HG02623 (cell line): ENCODE results near the gene ZMIZ2.
A peak's percentile ranks its signal among the peaks of the same experiment; 100 is the strongest.
"Not testable (repeated sequence)": the region's sequence is repeated elsewhere in the genome, so short reads cannot be mapped to it uniquely, and the experiment has no call there.

ENCODE experiments used
- ATAC-seq: cut with Tn5 transposase; IDR thresholded peaks from one replicate; pipeline ENCODE4 v1.9.1; 2021; ENCODE audit warnings: moderate library complexity; ENCODE audit not compliant: unreplicated experiment

Gene ZMIZ2

DNA sequence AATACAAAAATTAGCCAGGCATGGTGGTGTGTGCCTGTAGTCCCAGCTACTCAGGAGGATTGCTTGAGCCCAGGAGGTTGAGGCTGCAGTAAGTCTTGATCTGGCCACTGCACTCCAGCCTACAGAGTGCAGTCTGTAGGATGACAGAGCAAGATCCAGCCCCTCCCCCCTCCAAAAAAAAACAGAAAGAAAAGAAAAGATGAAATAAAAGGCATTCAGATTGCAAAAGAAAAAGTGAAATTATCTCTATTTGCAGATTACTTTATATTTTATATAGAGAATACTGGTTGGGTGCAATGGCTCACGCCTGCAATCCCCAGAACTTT, 20.7 kb upstream of the ZMIZ2 start:
- no peak for ATAC-seq

- ATAC-seq, result no peak
These were observed 18.6 kb upstream of the ZMIZ2 start for GRCh38 chr7:44729949-44730590.

DNA sequence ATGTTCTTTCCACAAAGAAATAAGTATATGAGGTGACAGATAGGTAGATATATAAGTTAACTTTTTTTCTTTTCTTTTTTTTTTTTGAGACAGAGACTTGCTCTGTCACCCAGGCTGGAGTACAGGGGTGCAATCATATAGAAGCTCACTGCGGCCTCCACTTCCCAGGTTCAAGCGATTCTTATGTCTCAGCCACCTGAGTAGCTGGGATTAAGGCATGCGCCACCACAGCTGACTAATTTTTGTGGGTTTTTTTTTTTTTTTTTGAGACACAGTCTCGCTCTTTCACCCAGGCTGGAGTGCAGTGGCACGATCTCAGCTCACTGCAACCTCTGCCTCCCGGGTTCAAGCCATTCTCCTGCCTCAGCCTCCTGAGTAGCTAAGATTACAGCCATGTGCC, 15.7 kb upstream of the ZMIZ2 start:
- ATAC-seq, result not testable (repeated sequence)

- ATAC-seq, result no peak
These were observed 14.8 kb upstream of the ZMIZ2 start for GRCh38 chr7:44733708-44734481.

DNA sequence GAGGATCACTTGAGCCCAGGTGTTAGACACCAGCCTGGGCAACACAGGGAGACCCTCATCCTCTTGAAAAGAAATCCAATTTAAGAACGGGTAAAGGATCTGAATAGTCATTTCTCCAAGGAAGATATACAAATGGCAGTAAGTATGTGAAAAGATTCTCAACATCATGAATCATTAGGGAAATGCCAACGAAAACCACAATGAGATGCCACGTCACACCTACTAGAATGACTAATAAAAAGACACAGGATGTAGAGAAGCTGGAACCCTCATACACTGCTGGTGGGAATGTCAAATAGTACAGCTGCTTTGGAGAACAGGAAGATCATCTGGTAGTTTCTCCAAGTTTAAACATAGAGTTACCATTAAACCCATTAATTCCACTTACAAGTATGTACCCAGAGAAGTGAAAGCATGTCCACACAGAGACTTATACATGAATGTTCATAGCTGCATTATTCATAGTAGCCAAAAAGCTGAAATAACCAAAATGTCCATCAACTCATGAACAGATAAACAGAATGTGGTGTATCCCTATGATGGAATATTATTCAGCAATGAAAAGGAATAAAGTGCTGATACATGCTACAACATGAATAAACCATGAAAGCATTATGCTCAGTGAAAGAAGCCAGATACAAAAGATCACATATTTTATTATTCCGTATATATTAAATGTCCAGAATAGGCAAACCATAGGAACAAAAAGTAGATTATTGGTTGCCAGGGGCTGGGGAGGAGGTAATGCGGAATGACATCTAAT, 13.1 kb upstream of the ZMIZ2 start:
- ATAC-seq, result peak; percentile 45

GRCh38 chr7:44736896-44737295, 11.8 kb upstream of the ZMIZ2 start:
- ATAC-seq, result no peak

- ATAC-seq, result no peak
These were observed 10.5 kb upstream of the ZMIZ2 start for GRCh38 chr7:44738051-44738723.

GRCh38 chr7:44738876-44739665, 9.6 kb upstream of the ZMIZ2 start:
- no peak for ATAC-seq

DNA sequence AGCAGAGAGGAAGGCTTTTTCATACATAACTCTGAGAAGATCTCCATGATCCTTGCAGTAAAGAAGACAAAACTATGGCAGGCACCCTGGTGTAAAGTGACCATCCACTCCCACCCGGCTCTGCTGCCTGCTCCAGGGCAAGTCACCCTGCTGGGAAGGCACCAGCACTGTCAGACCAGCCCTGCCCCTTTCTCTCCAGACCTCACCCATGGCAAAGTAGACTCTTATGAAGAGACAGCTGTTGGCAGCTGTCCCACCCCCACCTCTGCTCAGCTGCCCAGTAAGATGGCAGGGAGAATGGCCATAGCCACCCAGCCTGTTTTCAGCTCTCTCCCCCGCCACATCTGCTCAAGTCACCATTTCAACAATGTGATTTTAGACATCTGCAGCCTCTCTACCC, 8.6 kb upstream of the ZMIZ2 start:
- no peak for ATAC-seq

GRCh38 chr7:44743750-44744149, 4.9 kb upstream of the ZMIZ2 start:
- no peak for ATAC-seq

DNA sequence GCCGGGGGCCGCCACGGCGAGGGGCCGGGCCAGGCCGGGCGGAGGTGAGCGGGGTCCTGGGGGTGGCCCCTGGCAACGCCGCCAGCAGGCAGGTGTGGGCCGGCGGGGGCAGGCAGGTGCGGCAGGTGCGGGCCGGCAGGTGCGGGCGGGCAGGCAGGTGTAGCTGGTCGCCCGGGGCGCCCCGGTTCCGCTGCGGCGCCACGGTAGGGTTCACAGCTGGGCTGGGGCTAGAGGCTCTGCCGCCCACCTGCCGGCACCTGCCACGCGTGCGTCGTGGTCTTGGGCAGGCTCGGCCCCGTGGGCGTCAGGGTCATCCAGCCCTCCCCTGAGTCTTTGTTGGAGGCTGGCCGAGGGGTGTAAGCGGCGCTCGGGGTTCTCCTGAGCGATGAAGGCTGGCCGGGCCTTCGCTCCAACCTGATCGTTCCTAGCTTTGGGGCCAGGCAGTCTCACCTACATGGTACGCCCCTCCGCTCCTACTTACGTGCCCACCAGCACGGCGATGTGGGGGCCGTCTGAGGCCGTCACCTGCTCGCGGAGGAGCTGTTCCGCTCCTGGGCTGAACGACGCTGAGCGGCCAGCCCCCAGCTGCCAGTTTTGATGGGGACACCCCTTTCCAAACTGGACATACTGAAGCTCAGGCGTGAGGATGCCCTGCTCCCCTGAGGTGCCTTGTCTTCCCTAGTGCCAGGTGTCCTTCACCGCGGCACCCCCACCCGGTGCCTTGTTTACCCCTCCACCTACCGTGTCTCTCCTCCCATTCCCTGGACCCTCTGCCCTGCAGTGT, 493 bp downstream of the ZMIZ2 start:
- ATAC-seq, result peak; percentile 12

DNA sequence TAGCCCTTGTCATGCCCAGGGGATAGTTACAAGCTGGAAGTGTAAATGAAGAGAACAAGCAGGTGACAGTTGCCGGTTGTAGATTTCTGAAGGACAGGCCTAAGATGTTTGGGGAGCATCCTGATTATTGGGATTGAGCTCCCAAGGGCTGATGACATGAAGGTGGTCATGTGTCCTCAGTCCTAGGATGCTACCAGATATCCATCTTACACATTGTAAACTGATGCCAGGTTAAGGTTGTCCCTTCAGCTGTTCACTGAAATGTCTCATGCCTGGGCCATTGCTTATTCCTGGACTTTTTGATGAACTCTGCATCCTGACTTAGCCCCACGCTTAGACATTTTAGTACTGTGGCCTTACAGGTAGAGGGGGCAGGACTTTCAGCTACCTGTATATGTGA, 1.3 kb downstream of the ZMIZ2 start:
- no peak for ATAC-seq

DNA sequence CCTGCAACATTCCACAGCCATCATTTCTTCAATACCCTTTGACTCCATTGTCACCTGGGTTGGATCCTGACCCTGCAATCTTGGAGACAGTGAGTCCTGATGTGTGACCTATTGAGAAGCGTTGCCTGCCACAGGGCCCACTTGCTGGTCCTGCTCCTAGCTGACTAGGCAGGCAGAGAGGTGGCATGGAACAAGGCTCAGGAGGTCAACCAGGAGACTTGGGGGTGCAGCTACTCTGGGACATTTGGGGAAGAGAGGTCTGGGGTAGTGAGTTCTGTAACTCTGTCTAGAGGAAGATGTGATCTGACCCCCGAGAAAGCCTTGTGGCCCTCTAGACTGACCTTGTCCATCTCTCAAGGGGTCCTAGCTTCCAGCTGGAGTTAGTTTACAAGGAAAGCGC, 1.8 kb downstream of the ZMIZ2 start:
- ATAC-seq, result no peak

DNA sequence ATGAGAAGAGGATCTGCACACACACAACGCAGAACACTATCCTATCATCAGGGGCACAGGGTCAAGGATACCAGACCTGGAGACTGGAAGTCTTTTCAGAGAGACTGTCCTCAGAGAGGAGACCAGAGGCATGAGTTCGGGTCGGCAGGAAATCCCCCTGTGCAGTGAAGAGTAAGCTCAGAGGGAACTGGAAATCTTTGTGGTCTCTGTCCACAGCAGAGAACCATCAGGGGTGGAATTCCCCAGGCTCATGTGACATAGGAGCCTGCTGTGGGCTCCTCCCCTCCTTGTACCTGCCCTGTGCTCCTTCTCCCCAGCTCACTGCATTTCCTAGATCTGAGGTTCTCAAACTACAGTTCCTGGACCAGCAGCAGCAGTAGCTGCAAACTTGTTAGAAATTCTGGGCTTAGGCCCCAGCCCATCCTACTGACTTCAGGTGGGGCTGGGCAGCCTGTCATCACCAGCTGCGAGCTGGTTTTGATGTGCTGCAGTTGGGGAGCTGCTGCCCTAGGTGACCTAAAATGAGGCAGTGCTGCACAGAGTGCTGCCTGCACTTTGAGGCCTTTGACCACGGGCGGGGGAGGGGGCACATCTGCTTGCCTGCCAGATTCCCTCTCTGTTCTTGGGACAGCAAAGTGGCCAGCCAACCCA, 2.4 kb downstream of the ZMIZ2 start:
- ATAC-seq, result peak; percentile 54

DNA sequence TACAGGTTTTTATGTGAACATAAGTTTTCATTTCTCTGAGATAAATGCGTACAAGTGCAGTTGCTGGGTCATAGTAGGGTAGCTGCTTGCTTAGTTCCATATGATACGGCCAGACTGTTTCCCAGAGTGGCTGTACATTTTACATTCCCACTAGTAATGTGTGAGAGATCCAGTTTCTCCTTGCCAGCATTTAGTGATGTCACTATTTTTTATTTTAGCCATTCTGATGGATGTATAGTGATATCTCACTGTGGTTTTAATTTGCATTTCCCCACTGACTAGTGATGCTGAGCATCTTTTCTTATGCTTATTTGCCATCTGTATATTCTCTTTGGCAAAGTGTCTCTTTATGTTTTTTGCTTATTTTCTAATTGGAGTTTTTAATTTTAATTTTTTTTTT, 4.2 kb downstream of the ZMIZ2 start:
- no peak for ATAC-seq

DNA sequence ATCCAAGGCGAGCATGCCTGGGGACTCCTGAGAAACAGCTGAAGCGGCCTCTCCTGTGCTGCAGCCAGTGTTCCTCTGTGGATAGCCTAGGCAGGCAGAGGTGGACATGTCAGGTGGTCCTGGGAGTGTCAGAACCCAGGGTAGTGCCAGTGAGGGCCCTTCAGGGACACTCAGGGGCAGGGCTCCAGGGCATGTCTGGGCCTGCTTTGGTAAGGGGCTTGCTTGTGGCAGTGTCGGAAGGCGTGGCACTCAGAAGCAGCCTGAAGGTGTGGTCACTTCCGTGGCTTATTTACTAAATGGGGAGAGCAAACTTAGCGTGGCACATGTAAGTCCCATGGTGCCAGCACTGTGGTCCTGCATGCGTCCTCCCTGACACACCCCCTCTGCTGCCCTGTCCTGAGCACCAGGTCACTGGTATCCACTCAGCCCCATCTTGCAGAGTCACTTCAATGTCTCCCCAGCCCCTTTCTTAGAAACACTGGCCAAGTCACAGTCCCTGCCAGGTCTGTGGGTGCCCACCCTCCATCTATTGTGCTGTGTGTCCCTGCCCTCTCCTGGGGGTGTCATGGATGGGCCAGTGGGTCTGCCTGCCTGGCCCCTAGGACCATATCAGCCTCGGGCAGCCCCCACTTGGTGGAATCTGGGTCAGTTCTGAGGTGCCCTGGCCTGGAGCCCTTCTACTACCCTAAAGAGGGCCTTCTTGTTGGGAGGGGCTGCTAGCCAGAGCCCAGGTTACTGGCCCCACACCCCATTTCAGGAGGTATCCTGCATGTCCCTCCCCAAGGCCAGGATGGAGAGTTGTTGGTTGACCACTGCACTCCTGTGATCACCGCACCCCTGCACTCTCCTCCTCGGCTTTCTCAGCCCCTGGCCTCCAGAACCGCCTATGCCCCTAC, 6.4 kb downstream of the ZMIZ2 start:
- no peak for ATAC-seq

GRCh38 chr7:44755698-44756627, 7.3 kb downstream of the ZMIZ2 start:
- ATAC-seq, result no peak
